Activated T-helper 1 cell treated with anti-CD3 and anti-CD28 coated beads, Interleukin-12 subunit alpha, Interleukin-12 subunit beta, Interleukin-2, Interleukin-4 antibody, amounts not matched to agents 30 ng/mL and 10 ng/mL and 1 ng/mL, durations not matched to agents 14 hours and 24 hours and 36 hours (primary cell): ENCODE results near the gene ZBED4. TPM values are rescaled to one million over a fixed set of nuclear protein-coding genes. Genes with fewer than 3 reads are reported as not detected.

ENCODE experiments used
- DNase-seq: peaks from one replicate; pipeline ENCODE4 v3.0.0; 2021; ENCODE audit warnings: low spot score
- H3K27ac Mint-ChIP-seq: one replicate; pipeline ENCODE4 v1.8.0; 2021; ENCODE audit warnings: mild to moderate bottlenecking, mixed read lengths
- H3K27me3 Mint-ChIP-seq: one replicate; pipeline ENCODE4 v1.8.0; 2022; ENCODE audit warnings: mild to moderate bottlenecking, moderate library complexity, mixed read lengths; ENCODE audit not compliant: insufficient read depth
- H3K36me3 Mint-ChIP-seq: one replicate; pipeline ENCODE4 v1.8.0; 2021; ENCODE audit warnings: low read depth, mixed read lengths
- H3K4me1 Mint-ChIP-seq: one replicate; pipeline ENCODE4 v1.8.0; 2021; ENCODE audit warnings: low read depth, mixed read lengths
- H3K4me3 Mint-ChIP-seq: one replicate; pipeline ENCODE4 v1.8.0; 2021; ENCODE audit warnings: mild to moderate bottlenecking, moderate library complexity, mixed read lengths
- H3K9me3 Mint-ChIP-seq: one replicate; pipeline ENCODE4 v1.8.0; 2021; ENCODE audit warnings: mixed read lengths
- intact Hi-C: fragments of 100-400 bp; cut with micrococcal nuclease; formaldehyde crosslinking; loops from one replicate; pipeline ENCODE4 v1.15.1; 2024
- total RNA-seq: library from RNA; stranded (reverse); gene quantifications from 2 replicates; pipeline ENCODE4 v1.2.3, GENCODE V29; 2022

The ZBED4 gene
- total RNA-seq, 1 donor from 2014 or later: 19.4 TPM

DNA sequence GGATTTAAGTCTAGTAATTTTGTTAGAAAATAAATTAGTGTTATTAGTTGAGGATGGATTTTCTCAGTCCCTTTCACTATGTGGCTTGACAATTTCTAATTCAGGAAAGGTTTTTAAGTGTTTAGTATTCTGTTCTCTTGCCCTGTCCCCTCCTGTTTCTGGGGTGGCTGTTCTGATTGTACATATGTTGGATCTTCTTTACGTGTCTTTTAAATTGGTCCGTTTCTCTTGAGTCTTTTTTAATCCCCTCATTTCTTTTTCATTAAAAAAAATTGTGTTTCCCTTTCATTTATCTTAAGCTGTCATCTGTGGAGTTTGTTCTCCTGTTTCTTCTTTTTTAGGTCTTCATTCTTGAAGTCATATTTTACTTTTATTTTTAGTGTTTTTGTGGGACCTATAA is 12.5 kb downstream of the ZBED4 start:
- peaks cover 39% of the 10 kb centered on the region for H3K9me3 Mint-ChIP-seq
- no peaks in the 10 kb centered on the region for H3K27me3 Mint-ChIP-seq
- H3K27ac Mint-ChIP-seq: no peak overlapping the region
- DNase-seq: no peak
- no peak overlapping the region for H3K4me3 Mint-ChIP-seq
- intact Hi-C loops: loop anchor here (2.0 to 5.0 kb wide), 3 partner anchors 27 to 59 kb away; partner anchors contain the start of gene BRD1
- peaks cover 55% of the 10 kb centered on the region for H3K36me3 Mint-ChIP-seq
- H3K4me1 Mint-ChIP-seq: peaks cover 53% of the 10 kb centered on the region

DNA sequence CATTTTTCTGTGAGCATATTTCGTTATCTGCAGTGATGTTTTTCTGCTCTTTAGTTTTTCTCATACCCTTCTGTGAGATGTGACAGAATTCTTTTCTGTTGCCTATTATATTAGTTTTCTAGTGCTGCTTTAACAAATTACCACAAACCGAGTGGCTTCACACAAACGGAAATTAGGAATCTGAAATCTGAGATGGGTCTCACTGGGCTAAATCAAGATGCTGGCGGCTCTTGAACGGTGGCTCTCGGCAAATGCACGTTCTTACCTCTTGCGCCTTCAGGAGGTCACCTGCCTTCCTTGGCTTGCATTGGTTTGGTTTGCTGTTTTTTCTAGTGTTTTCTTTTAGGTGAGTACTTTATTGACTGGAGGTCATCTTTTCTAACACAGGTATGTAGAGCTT is 13.0 kb downstream of the ZBED4 start:
- H3K27ac Mint-ChIP-seq: no peak overlapping the region
- H3K27me3 Mint-ChIP-seq: no peaks in the 10 kb centered on the region
- H3K4me3 Mint-ChIP-seq: no peak overlapping the region
- intact Hi-C loops: loop anchor here (1.0 to 5.0 kb wide), 4 partner anchors 12 to 59 kb away; partner anchors contain the start of gene BRD1
- H3K4me1 Mint-ChIP-seq: peaks cover 50% of the 10 kb centered on the region
- peaks cover 39% of the 10 kb centered on the region for H3K9me3 Mint-ChIP-seq
- H3K36me3 Mint-ChIP-seq: peaks cover 55% of the 10 kb centered on the region
- DNase-seq: no peak

DNA sequence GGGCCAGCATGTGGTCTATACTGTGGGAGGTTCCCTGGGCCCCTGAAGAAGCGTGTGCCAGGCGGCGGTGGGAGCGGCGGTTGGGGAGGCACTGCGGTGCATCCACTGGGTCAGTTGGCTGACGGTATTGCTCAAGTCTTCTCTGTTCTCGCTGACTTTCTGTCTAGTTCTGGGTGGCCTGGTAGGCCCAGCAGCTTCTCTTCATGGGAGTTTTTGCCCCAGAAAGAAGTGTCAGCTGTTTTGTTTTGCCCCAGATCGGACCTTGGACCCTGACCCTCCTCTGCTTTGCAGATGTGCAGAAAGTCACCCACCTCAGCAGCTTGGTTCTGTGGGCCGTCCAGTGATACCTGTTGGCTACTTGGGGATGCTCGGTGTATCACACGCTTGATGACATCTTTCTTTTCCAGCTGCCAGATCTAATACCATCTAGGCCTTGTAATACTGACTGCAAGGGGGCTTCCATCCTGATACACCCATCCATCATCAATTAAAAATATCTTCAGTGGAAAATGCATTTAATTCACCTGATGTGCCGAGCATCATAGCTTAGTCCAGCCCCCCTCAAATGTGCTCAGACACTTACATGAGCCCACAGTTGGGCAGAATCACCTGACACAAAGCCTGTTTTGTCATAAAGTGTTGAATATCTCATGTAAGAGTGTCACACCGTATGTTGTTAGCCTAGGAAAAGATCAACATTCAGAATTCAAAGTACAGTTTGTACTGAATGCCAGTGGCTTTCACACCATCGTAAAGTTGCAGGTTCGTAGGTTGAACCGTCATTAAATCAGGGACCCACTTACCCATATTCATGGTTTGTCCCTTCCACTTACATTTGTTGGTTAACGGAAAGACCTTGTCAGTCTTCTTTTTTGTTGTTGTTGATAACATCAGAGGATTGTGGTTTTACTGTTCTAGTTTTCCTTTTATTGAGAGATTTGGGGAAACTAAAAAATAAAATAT is 13.9 kb downstream of the ZBED4 start:
- Mint-ChIP-seq H3K9me3 (peaks cover 39% of the 10 kb centered on the region), H3K4me1 (peaks cover 47% of the 10 kb centered on the region), H3K36me3 (peaks cover 53% of the 10 kb centered on the region), H3K27ac (peak overlapping the region; percentile 82), H3K4me3 (peak overlapping the region; percentile 51), H3K27me3 (no peaks in the 10 kb centered on the region)
- intact Hi-C loops: loop anchor here (1.0 to 5.0 kb wide), 4 partner anchors 13 to 60 kb away; partner anchors contain the start of gene BRD1
- DNase-seq: no peak

DNA sequence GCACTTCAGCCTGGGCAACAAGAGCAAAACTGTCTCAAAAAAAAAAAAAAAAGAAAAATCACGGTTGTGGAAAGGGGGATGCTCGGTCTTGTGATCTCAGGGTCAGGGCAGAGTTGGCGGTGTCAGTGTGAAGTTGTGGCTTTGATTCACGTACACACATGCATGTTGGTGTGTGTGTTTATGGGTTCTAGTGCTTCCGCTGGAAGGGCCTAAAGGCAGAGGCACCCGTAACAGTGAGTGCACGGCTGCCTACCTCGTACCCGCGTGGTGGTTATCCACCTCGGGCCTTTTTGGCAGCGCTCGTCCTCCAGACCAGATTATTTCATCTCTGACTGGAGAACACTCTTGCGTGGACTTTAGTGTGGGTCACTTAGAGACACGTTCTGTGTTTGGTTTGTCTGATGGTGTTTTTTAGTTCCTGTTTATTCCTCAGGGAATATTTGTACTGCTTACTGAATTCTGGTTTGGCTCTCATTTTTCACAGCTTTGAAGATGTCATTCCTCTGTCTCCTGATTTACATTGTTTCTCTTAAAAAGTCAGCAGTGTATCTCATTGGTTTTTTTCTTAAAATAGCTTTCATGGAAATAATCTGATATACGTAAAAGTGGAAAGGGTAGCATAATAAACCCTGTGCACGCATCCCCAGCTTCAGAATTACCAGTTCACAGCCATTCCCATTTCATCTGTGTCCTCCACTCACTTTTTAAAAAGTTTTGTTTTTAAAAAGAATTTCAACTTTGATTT is 15.6 kb downstream of the ZBED4 start:
- intact Hi-C loops: loop anchor here (5.0 kb wide), 2 partner anchors 42 to 62 kb away; partner anchors contain the start of gene BRD1
- H3K4me1 Mint-ChIP-seq: peaks cover 50% of the 10 kb centered on the region
- peak overlapping the region; percentile 21 for H3K4me3 Mint-ChIP-seq

DNA sequence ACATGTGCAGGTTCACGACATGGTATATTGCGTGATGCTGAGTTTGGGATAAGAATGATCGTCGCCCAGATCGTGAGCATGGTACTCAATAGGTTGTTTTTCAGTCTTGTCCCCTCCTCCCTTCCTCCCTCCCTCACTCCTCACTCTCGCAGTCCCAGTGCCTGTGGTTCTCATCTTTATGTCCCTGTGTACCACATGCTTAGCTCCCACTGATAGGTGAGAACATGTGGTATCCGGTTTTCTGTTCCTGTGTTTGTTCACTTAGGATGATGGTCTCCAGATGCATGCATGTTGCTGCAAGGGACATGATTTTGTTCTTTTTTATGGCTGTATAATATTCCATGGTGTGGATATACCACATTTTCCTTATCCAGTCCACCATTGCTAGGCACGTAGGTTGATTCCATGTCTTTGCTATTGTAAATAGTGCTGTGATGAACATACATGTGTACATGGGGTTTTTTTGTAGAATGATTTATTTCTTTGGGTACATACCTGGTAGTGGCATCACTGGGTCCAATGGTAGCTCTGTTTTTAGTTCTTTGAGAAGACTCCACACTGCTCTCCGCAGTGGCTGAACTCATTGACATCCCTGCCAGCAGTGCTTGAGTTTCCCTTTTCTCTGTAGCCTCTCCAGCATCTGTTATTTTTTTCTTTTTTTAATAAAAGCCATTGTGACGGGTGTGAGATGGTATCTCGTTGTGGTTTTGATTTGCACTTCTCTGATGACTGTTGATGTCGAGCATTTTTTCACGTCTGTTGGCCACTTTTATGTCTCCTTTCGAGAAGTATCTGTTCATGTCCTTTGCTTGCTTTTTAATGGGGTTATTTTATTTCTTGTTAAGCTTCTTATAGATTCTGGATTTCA is 16.4 kb downstream of the ZBED4 start:
- H3K4me1 Mint-ChIP-seq: peaks cover 48% of the 10 kb centered on the region

More for the DNA sequence above, 15.6 kb downstream of the ZBED4 start:
- Mint-ChIP-seq H3K36me3 (peaks cover 50% of the 10 kb centered on the region), H3K27ac (peak overlapping the region; percentile 1), H3K27me3 (no peaks in the 10 kb centered on the region), H3K9me3 (peaks cover 39% of the 10 kb centered on the region)
- no peak for DNase-seq

DNA sequence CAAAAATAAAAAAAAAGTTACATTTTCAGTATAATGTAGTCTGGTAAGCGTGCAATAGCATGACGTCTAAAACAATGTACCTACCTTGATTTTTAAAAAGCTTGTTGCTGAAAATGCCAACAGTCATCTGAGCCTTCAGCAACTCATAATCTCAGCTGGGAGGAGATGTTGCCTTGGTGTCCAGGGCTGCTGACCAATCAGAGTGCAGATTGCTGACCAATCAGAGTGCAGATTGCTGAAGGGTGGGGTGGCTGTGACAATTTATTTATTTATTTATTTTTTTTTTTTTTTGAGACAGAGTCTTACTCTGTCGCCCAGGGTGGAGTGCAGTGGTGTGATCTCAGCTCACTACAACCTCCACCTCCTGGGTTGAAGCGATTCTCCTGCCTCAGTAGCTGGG is 17.8 kb downstream of the ZBED4 start:
- Mint-ChIP-seq H3K9me3 (peaks cover 28% of the 10 kb centered on the region), H3K27ac (no peak overlapping the region), H3K4me1 (peaks cover 48% of the 10 kb centered on the region), H3K36me3 (peaks cover 49% of the 10 kb centered on the region), H3K27me3 (no peaks in the 10 kb centered on the region), H3K4me3 (no peak overlapping the region)
- intact Hi-C loops: no loop called here
- no peak for DNase-seq

More for the DNA sequence above, 16.4 kb downstream of the ZBED4 start:
- H3K27me3 Mint-ChIP-seq: no peaks in the 10 kb centered on the region
- intact Hi-C loops: loop anchor here (5.0 kb wide), 2 partner anchors 43 to 63 kb away; partner anchors contain the start of gene BRD1
- peaks cover 39% of the 10 kb centered on the region for H3K9me3 Mint-ChIP-seq
- no peak for DNase-seq
- no peak overlapping the region for H3K4me3 Mint-ChIP-seq
- no peak overlapping the region for H3K27ac Mint-ChIP-seq
- peaks cover 52% of the 10 kb centered on the region for H3K36me3 Mint-ChIP-seq

DNA sequence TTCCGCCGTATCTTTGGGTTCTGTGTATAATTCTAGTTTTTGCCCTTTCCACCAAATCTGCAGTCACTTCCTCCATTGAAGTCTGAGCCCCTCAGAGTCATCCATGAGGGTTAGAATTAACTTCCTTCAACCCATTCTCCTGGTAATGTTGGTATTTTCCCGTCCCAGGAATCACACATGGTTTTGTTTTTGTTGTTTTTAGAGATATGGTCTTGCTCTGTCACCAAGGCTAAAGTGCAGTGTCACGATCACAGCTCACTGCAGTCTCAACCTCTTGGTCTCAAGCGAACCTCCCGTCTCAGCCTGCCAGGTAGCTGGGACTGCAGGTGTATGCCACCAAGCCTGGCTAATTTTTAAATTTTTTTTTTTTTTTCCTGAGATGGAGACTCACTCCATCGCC is 18.7 kb downstream of the ZBED4 start:
- H3K4me3 Mint-ChIP-seq: no peak overlapping the region
- intact Hi-C loops: no loop called here
- H3K27ac Mint-ChIP-seq: no peak overlapping the region
- peaks cover 41% of the 10 kb centered on the region for H3K4me1 Mint-ChIP-seq
- H3K27me3 Mint-ChIP-seq: no peaks in the 10 kb centered on the region
- no peak for DNase-seq
- H3K9me3 Mint-ChIP-seq: peaks cover 19% of the 10 kb centered on the region
- H3K36me3 Mint-ChIP-seq: peaks cover 45% of the 10 kb centered on the region

DNA sequence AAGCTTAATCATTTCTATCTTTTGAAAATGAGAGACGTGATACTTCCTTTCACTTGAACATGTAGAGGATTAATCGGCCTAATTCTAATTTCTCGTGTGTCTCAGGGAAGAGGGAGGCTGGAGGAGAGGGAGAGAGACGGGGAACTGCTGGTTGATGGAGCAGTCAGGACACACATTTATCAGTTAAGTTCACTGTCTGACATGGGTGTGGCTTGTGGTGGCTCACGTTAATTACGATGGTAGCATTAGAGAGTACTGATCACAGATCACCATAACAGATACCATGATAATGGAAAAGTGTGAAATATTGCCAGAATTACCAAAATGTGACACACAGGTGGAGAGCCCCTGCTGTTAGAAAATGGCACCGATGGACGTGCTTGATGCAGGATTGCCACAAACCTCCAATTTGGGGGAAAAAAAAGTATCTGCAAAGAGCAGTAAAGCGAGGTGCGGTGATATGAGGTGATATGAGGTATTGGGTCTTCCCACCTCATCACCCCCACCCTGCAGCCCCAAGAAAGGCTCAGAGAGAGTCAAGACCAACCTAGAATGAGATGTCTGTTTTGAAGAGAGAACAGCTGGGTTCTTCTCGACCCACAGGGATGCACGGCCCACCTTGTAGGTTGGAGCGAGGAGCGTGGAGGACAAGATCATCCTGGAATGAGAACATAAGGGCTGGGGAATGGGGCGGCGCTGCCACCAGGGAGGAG is 19.7 kb downstream of the ZBED4 start:
- Mint-ChIP-seq H3K4me1 (peaks cover 31% of the 10 kb centered on the region), H3K4me3 (no peak overlapping the region), H3K27me3 (no peaks in the 10 kb centered on the region), H3K9me3 (peaks cover 17% of the 10 kb centered on the region), H3K27ac (no peak overlapping the region), H3K36me3 (peaks cover 37% of the 10 kb centered on the region)
- no peak for DNase-seq
- intact Hi-C loops: no loop called here

DNA sequence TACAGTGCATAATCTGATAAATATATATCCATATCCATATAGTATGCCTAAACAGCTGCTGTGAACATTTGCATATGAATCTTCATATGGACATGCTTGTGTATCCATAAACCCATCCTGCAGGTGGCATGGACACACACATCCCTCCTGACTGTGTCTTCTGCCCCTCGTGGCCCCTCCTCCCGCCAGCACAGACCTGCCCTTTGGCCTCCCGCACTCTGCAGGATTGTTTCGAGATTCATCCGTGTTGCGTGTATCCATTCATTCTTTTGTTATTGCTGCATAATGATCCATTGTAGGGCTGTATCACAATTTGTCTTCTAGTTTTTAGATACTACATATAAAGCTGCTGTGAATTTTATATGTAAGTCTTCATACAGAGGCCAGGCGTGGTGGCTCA is 24.0 kb downstream of the ZBED4 start:
- Mint-ChIP-seq H3K4me3 (no peak overlapping the region), H3K27ac (no peak overlapping the region), H3K9me3 (no peaks in the 10 kb centered on the region), H3K4me1 (peaks cover 35% of the 10 kb centered on the region), H3K27me3 (no peaks in the 10 kb centered on the region), H3K36me3 (peaks cover 21% of the 10 kb centered on the region)
- no peak for DNase-seq
- intact Hi-C loops: no loop called here

DNA sequence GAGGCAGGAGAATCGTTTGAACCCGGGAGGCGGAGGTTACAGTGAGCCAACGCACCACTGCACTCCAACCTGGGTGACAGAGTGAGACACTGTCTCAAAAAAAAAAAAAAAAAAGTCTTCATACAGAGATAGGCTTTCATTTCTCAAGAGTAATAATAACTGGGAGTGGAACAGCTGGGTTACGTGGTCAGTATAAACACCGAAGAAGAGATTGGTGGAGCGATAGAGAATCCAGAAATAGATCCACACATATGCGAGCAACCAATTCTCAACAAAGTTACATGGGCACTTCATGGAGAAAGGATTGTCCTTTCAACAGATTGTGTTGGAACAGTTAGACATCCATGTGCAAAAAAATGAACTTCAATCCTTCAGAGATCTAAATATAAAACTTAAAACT is 24.6 kb downstream of the ZBED4 start:
- no peak for DNase-seq
- Mint-ChIP-seq H3K9me3 (no peaks in the 10 kb centered on the region), H3K27me3 (no peaks in the 10 kb centered on the region), H3K36me3 (peaks cover 21% of the 10 kb centered on the region), H3K27ac (no peak overlapping the region), H3K4me3 (no peak overlapping the region), H3K4me1 (peaks cover 34% of the 10 kb centered on the region)
- intact Hi-C loops: no loop called here

DNA sequence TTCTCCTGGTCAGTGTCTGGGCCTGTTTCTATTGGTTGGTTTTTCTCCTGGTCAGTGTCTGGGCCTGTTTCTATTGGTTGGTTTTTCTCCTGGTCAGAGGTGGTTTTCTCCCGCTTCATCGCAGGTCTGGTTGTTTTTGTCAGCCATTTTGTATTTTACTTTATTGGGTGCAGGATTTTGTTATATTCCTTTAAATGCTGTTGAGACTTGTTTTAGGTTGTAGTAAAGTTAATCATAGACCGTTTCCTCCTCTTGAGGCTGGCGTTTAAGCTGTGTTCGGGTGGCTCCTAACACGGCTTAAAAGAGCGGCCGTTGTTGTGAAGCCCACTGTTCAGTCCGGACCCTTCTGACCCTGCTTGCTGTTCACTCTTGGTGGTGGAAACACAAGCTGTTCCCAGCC is 26.2 kb downstream of the ZBED4 start:
- intact Hi-C loops: no loop called here
- Mint-ChIP-seq H3K4me3 (peak overlapping the region; percentile 73), H3K36me3 (peaks cover 30% of the 10 kb centered on the region)

DNA sequence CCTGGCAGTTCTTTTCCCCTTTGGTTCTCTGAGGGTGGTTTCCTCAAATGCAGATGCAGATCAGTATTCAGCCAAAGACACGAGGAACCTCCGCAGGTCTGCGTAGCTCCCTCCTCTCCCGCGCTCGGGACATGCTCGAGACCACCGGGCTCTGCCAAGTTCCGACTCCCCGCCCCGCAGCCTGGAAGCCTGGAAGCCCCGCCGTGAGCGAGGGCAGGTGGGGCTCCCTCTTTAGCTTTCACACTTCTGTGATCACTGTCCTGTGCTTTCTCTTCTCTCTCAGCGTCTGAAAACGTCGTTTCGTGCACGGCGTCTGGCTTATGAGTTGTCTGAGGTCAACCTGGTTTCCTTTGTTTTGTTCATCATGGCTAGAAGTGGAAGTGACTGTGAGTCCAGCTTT is 26.6 kb downstream of the ZBED4 start:
- DNase-seq: peak; percentile 26
- intact Hi-C loops: no loop called here
- Mint-ChIP-seq H3K4me3 (peak overlapping the region; percentile 73), H3K4me1 (peaks cover 25% of the 10 kb centered on the region), H3K27ac (peak overlapping the region; percentile 73), H3K27me3 (no peaks in the 10 kb centered on the region), H3K36me3 (peaks cover 27% of the 10 kb centered on the region), H3K9me3 (no peaks in the 10 kb centered on the region)

More for the DNA sequence above, 26.2 kb downstream of the ZBED4 start:
- Mint-ChIP-seq H3K4me1 (peaks cover 25% of the 10 kb centered on the region), H3K27ac (peak overlapping the region; percentile 73), H3K27me3 (no peaks in the 10 kb centered on the region), H3K9me3 (no peaks in the 10 kb centered on the region)
- no peak for DNase-seq
